B cell (primary cell): Measurements from ENCODE around the gene TCFL5.

ENCODE experiments used
- EZH2 ChIP-seq: IDR thresholded peaks from 2 replicates; pipeline ENCODE4 v1.6.1; 2012; ENCODE audit warnings: borderline replicate concordance, low read depth, mild to moderate bottlenecking, moderate library complexity, low read length; ENCODE audit not compliant: insufficient read depth, poor library complexity, severe bottlenecking
- TF ChIP-seq, protein P1 (sequence below): fragments of 200-600 bp; IDR thresholded peaks from one replicate; pipeline ENCODE4 v1.8.0; 2022; ENCODE audit warnings: antibody characterized with exemption, mild to moderate bottlenecking

GRCh38 chr20:62800314-62801259, 61.0 kb downstream of the TCFL5 start:
- TF ChIP-seq, protein P1, sequence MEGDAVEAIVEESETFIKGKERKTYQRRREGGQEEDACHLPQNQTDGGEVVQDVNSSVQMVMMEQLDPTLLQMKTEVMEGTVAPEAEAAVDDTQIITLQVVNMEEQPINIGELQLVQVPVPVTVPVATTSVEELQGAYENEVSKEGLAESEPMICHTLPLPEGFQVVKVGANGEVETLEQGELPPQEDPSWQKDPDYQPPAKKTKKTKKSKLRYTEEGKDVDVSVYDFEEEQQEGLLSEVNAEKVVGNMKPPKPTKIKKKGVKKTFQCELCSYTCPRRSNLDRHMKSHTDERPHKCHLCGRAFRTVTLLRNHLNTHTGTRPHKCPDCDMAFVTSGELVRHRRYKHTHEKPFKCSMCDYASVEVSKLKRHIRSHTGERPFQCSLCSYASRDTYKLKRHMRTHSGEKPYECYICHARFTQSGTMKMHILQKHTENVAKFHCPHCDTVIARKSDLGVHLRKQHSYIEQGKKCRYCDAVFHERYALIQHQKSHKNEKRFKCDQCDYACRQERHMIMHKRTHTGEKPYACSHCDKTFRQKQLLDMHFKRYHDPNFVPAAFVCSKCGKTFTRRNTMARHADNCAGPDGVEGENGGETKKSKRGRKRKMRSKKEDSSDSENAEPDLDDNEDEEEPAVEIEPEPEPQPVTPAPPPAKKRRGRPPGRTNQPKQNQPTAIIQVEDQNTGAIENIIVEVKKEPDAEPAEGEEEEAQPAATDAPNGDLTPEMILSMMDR, result no peak
- TF ChIP-seq EZH2, result no peak
